ENCODE data around the gene MSH5. TPM values are rescaled to one million over a fixed set of nuclear protein-coding genes. Genes with fewer than 3 reads are reported as not detected.

The MSH5 gene
- total and polyA plus RNA-seq, 9 of the 15 experiments (the other 6 are each of a cell fraction or from before 2014, with no cell fraction given) = 12.5 to 104 (median 46.6) TPM

GRCh38 chr6:31792090-31792374, 52.2 kb downstream of the MSH5 start:
- in situ Hi-C loops (cut with MboI) = no loop called here
- Histone ChIP-seq H3K79me2 (ENCODE audit: control insufficient read depth, insufficient read depth, low read length) (peaks cover 59% of the 10 kb centered on the region), H3K9me3 (replicated peaks; ENCODE audit: control insufficient read depth, insufficient read depth, low read depth, low read length) (no peaks in the 10 kb centered on the region), H2AFZ (ENCODE audit: low read depth, low read length) (no peak overlapping the region), H3K9me1 (ENCODE audit: control insufficient read depth, insufficient read depth, low read length) (no peaks in the 10 kb centered on the region), H3K4me2 (ENCODE audit: insufficient read depth, low read length) (no peak overlapping the region), H3K9ac (ENCODE audit: insufficient read depth in 1 of 2, low read depth in 2 of 2, low read length in 2 of 2) (peak overlapping the region in 1 of 2 experiments; percentile 80; a peak in 2 of 4 replicates), H3K27ac (ENCODE audit: extremely low read depth, low read depth, low read length) (0 out of 3 replicates have a peak overlapping the region, but pooled peaks have one; percentile 28), H3K4me3 (no peak overlapping the region), H3K36me3 (ENCODE audit: control insufficient read depth, insufficient read depth, low read length) (peaks cover 70% of the 10 kb centered on the region), H4K20me1 (replicated peaks; ENCODE audit: control insufficient read depth, insufficient read depth, low read length) (0 out of 2 replicates have a peak, but pooled peaks cover 3% of the 10 kb centered on the region), H3K27me3 (ENCODE audit: control insufficient read depth in 2 of 2, insufficient read depth in 2 of 2, low read length in 2 of 2) (no peaks in the 10 kb centered on the region), H3K4me1 (replicated peaks in 1 of 2; ENCODE audit: control insufficient read depth in 2 of 2, insufficient read depth in 2 of 2, low read length in 2 of 2) (peaks cover 17 to 44% of the 10 kb centered on the region in 2 experiments)
- ChIA-PET POLR2A (interaction anchor here (0.6 to 4.8 kb wide), 14 partner anchors 13 to 1061 kb away, joined by 3 to 47 read pairs (median 4); partner anchors contain the start of genes GPANK1, HSPA1A, HSPA1L and LSM2), CTCF (ENCODE audit: low intra/inter-chr PET ratio) (no interaction called here)
- 81% methylated on average over 3 of the region's 3 CpGs for WGBS (ENCODE audit: insufficient coverage, low coverage, missing lambda C conversion rate)
- no peak for FAIRE-seq
- TF ChIP-seq, protein P1, sequence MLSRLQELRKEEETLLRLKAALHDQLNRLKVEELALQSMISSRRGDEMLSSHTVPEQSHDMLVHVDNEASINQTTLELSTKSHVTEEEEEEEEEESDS (CRISPR knock-in tag; IDR thresholded peaks at IDR 0.05) = no peak
- peak; percentile 86 for TF ChIP-seq PRDM10 (IDR thresholded peaks at IDR 0.05; ENCODE audit: partially characterized antibody)
- TF ChIP-seq SMARCE1 (IDR thresholded peaks at IDR 0.05) = no peak
- no peak for TF ChIP-seq ZNF780A (CRISPR knock-in tag; IDR thresholded peaks at IDR 0.05)
- TF ChIP-seq NFE2 (IDR thresholded peaks at IDR 0.05; ENCODE audit: low read depth) = no peak
- 0 out of 2 replicates have a peak, but pooled peaks have one; percentile 14 for TF ChIP-seq ZBTB7A (IDR thresholded peaks at IDR 0.05; ENCODE audit: borderline replicate concordance, control insufficient read depth, low read depth, low read length)
- no peak for TF ChIP-seq SLC30A9 (CRISPR knock-in tag; IDR thresholded peaks at IDR 0.05)
- no peak for TF ChIP-seq PPARD (CRISPR knock-in tag; IDR thresholded peaks at IDR 0.05)
- no peak for TF ChIP-seq ZNF717 (CRISPR knock-in tag; IDR thresholded peaks at IDR 0.05)
- TF ChIP-seq ETV5 (CRISPR knock-in tag; IDR thresholded peaks at IDR 0.05; ENCODE audit: low read depth) = no peak
- intact Hi-C loops (cut with micrococcal nuclease) = no loop called here
- no peak for ATAC-seq
- DNase-seq (ENCODE audit: extremely low read depth in 1 of 4, low spot score in 3 of 4) = peak in 3 of 4 experiments; percentile 17 to 18 (median 17)
- no TSS peak for BruUV-seq (replicated peaks)
